PC-9 (cell line): Measurements from ENCODE around the gene FARP1. TPM values are rescaled to one million over a fixed set of nuclear protein-coding genes. Genes with fewer than 3 reads are reported as not detected.

Experiments used
- BruUV-seq: library from RNA; stranded (reverse); fragments of 400-500 nt; replicated peaks from 2 replicates; lab custom pipeline; 2021; lab: Mats Ljungman, UMichigan
- CTCF ChIA-PET: fragments of 300-600 bp; sonication (Branson Sonifier 250); formaldehyde crosslinking; loops from one replicate; lab custom pipeline; 2022; ENCODE audit warnings: antibody characterized with exemption; lab: Charles Lee
- POLR2A ChIA-PET: fragments of 300-600 bp; sonication (Branson Sonifier 250); formaldehyde crosslinking; loops from one replicate; lab custom pipeline; 2022; ENCODE audit warnings: antibody characterized with exemption; ENCODE audit not compliant: unreplicated experiment; lab: Charles Lee
- DNase-seq, 2 experiments: peaks; one replicate each; pipeline versions ENCODE4 v3.0.0 to v3.0.0-alpha.2; 2015 to 2022; ENCODE audit warnings: mixed read lengths in 1 of 2
- H2AFZ ChIP-seq: fragments of 200-600 bp; sonication (generic); 2 replicates; pipeline ENCODE4 v1.8.1; 2017; ENCODE audit warnings: antibody characterized with exemption
- H3F3A ChIP-seq: fragments of 200-600 bp; sonication (generic); 2 replicates; pipeline ENCODE4 v1.8.1; 2017; ENCODE audit warnings: antibody characterized with exemption, mild to moderate bottlenecking, low read depth; ENCODE audit not compliant: insufficient read depth
- H3K27ac ChIP-seq: fragments of 200-600 bp; sonication (generic); 2 replicates; pipeline ENCODE4 v1.6.1; 2016; ENCODE audit warnings: mixed run types
- H3K27me3 ChIP-seq: fragments of 200-600 bp; sonication (generic); 2 replicates; pipeline ENCODE4 v1.6.1; 2016; ENCODE audit warnings: low read depth, mixed run types; ENCODE audit not compliant: insufficient read depth
- H3K36me3 ChIP-seq: fragments of 200-600 bp; sonication (generic); 2 replicates; pipeline ENCODE4 v1.6.1; 2016; ENCODE audit warnings: low read depth, mixed run types
- H3K4me1 ChIP-seq: fragments of 200-600 bp; sonication (generic); replicated peaks from 2 replicates; pipeline ENCODE4 v1.6.1; 2016; ENCODE audit warnings: mixed run types; ENCODE audit not compliant: insufficient read depth
- H3K4me2 ChIP-seq: fragments of 200-600 bp; sonication (generic); 2 replicates; pipeline ENCODE4 v1.6.1; 2017; ENCODE audit warnings: mixed run types
- H3K4me3 ChIP-seq: fragments of 200-600 bp; sonication (generic); 2 replicates; pipeline ENCODE4 v1.6.1; 2016; ENCODE audit warnings: mixed run types
- H3K79me2 ChIP-seq: fragments of 200-600 bp; sonication (generic); 2 replicates; pipeline ENCODE4 v1.6.1; 2017; ENCODE audit warnings: low read depth, mixed run types
- H3K9me2 ChIP-seq: fragments of 200-600 bp; sonication (generic); 2 replicates; pipeline ENCODE4 v1.8.1; 2017; ENCODE audit warnings: mild to moderate bottlenecking; ENCODE audit not compliant: insufficient read depth
- H3K9me3 ChIP-seq: fragments of 200-600 bp; sonication (generic); 2 replicates; pipeline ENCODE4 v1.8.1; 2016; ENCODE audit warnings: low read depth; ENCODE audit not compliant: insufficient read depth
- H4K20me1 ChIP-seq: fragments of 200-600 bp; sonication (generic); 2 replicates; pipeline ENCODE4 v1.8.1; 2017; ENCODE audit not compliant: insufficient read depth
- EZH2 ChIP-seq: fragments of 200-600 bp; sonication (generic); IDR thresholded peaks from 2 replicates; pipeline ENCODE4 v1.8.0; 2017; ENCODE audit warnings: antibody characterized with exemption, low read depth
- intact Hi-C: fragments of 100-400 bp; cut with micrococcal nuclease; formaldehyde crosslinking; loops from one replicate; pipeline ENCODE4 v1.10.0; 2022; ENCODE audit not compliant: unreplicated experiment
- total RNA-seq: library from RNA; stranded (reverse); gene quantifications from 2 replicates; pipeline ENCODE4 v1.2.3, GENCODE V29; 2021
- TF ChIP-seq, protein P1 (sequence below): fragments of 200-600 bp; sonication (generic); conservative IDR thresholded peaks from 2 replicates; pipeline ENCODE4 v1.6.1; 2017; ENCODE audit warnings: mixed run types, antibody characterized with exemption, mild to moderate bottlenecking, moderate library complexity

FARP1 gene
- total RNA-seq, 1 experiment from 2014 or later: 62.1 TPM

DNA sequence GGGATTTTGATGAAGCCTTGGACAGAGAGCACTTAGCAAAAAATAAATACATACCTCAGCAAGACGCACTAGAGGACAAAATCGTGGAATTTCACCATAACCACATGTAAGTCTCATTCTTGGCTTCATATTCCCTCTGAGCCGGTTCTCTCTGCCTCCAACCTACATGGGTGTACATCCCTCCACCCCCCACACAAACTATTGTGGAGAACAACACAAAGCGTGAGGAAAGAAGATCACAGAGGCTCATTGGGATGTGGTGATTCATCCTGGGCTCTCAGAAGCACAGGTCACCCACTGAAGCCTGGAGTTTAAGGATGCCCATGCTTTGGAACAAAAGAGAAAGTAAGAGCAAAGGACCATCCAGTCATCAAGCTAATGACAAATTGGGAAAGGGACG lies 241.8 kb downstream of the FARP1 start:
- no peak for DNase-seq
- no peaks in the 10 kb centered on the region for H3F3A ChIP-seq
- H3K4me3 ChIP-seq: no peak overlapping the region
- TF ChIP-seq, protein P1, sequence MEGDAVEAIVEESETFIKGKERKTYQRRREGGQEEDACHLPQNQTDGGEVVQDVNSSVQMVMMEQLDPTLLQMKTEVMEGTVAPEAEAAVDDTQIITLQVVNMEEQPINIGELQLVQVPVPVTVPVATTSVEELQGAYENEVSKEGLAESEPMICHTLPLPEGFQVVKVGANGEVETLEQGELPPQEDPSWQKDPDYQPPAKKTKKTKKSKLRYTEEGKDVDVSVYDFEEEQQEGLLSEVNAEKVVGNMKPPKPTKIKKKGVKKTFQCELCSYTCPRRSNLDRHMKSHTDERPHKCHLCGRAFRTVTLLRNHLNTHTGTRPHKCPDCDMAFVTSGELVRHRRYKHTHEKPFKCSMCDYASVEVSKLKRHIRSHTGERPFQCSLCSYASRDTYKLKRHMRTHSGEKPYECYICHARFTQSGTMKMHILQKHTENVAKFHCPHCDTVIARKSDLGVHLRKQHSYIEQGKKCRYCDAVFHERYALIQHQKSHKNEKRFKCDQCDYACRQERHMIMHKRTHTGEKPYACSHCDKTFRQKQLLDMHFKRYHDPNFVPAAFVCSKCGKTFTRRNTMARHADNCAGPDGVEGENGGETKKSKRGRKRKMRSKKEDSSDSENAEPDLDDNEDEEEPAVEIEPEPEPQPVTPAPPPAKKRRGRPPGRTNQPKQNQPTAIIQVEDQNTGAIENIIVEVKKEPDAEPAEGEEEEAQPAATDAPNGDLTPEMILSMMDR: no peak
- TF ChIP-seq EZH2: no peak
- H3K9me2 ChIP-seq: no peaks in the 10 kb centered on the region
- H3K4me1 ChIP-seq: no peaks in the 10 kb centered on the region
- no peaks in the 10 kb centered on the region for H4K20me1 ChIP-seq
- intact Hi-C loops: no loop called here
- no TSS peak for BruUV-seq
- no peaks in the 10 kb centered on the region for H3K36me3 ChIP-seq
- H3K79me2 ChIP-seq: no peaks in the 10 kb centered on the region
- no peak overlapping the region for H3K4me2 ChIP-seq
- ChIA-PET POLR2A (no interaction called here), CTCF (no interaction called here)
- H3K27ac ChIP-seq: no peak overlapping the region
- H3K27me3 ChIP-seq: no peaks in the 10 kb centered on the region
- no peak overlapping the region for H2AFZ ChIP-seq
- H3K9me3 ChIP-seq: no peaks in the 10 kb centered on the region

DNA sequence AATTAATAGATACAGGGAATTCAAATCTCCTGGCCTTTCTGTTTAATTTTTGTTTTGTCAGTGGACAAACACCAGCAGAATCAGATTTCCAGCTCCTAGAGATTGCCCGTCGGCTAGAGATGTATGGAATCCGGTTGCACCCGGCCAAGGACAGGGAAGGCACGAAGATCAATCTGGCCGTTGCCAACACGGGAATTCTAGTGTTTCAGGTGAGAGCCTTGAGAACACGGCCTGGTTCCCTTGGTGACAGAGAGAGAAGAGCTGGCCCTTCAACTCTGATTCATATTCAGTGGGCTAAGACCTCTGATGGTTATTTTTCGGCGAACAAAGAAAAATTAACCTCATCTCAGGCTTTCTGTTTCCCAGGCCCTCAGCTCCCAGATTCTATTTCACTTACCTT lies 242.7 kb downstream of the FARP1 start:
- CTCF ChIA-PET: interaction anchor here (0.6 kb wide), 1 partner anchor 84 kb away, joined by 10 read pairs; no protein-coding TSS in a partner anchor
- H3K9me2 ChIP-seq: no peaks in the 10 kb centered on the region
- no peak overlapping the region for H3K4me3 ChIP-seq
- H3K4me2 ChIP-seq: no peak overlapping the region
- H3K79me2 ChIP-seq: no peaks in the 10 kb centered on the region
- no peak overlapping the region for H3K27ac ChIP-seq
- H3K36me3 ChIP-seq: no peaks in the 10 kb centered on the region
- H3K27me3 ChIP-seq: no peaks in the 10 kb centered on the region
- POLR2A ChIA-PET: no interaction called here
- no peaks in the 10 kb centered on the region for H3K9me3 ChIP-seq
- DNase-seq: no peak
- intact Hi-C loops: no loop called here
- no peak overlapping the region for H2AFZ ChIP-seq
- no TSS peak for BruUV-seq
- no peaks in the 10 kb centered on the region for H4K20me1 ChIP-seq
- no peaks in the 10 kb centered on the region for H3K4me1 ChIP-seq
- no peaks in the 10 kb centered on the region for H3F3A ChIP-seq
- TF ChIP-seq EZH2: no peak
- TF ChIP-seq, protein P1: no peak

DNA sequence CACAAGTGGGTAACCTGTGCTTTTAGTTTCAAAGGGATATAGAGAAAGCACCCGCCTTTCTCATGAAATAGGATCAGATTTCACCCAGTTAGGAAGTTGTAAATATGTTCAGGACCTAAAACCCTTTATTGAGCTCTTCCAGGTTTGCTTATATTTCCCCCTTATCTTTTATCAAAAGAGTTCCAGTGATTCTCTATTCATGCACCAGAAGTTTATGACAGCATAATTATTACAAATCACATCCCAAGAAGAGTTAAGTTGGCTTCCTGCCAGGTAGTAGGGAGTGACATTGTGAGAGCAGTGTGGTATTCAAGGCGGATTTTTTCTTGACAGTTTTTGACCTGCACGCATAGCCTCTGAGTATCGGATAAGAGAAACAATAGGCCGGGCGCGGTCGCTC lies 243.7 kb downstream of the FARP1 start:
- intact Hi-C loops: no loop called here
- no peaks in the 10 kb centered on the region for H3K9me2 ChIP-seq
- no TSS peak for BruUV-seq
- TF ChIP-seq EZH2: no peak
- TF ChIP-seq, protein P1: no peak
- DNase-seq: no peak
- no peaks in the 10 kb centered on the region for H3K9me3 ChIP-seq
- H3K27ac ChIP-seq: no peak overlapping the region
- H3F3A ChIP-seq: no peaks in the 10 kb centered on the region
- no peaks in the 10 kb centered on the region for H3K36me3 ChIP-seq
- H3K4me3 ChIP-seq: no peak overlapping the region
- H2AFZ ChIP-seq: no peak overlapping the region
- ChIA-PET POLR2A (interaction anchor here (0.7 kb wide), 1 partner anchor 90 kb away, joined by 6 read pairs; no protein-coding TSS in a partner anchor), CTCF (interaction anchor here (0.6 kb wide), 1 partner anchor 1168 kb away, joined by 8 read pairs; no protein-coding TSS in a partner anchor)
- no peaks in the 10 kb centered on the region for H3K79me2 ChIP-seq
- no peaks in the 10 kb centered on the region for H4K20me1 ChIP-seq
- no peak overlapping the region for H3K4me2 ChIP-seq
- no peaks in the 10 kb centered on the region for H3K4me1 ChIP-seq
- H3K27me3 ChIP-seq: no peaks in the 10 kb centered on the region
